NCI-H1930 (cell line): ENCODE results near the gene TCAP.
"Not testable (repeated sequence)": the region's sequence is repeated elsewhere in the genome, so short reads cannot be mapped to it uniquely, and the experiment has no call there.

ENCODE experiments used
- DNase-seq, 2 experiments: peaks; one replicate each; lab custom pipeline; 2025; lab: John Stamatoyannopoulos, UW

The TCAP gene

GRCh38 chr17:39705786-39706348 lies 40.7 kb downstream of the TCAP start:
- no peak for DNase-seq

- no peak for DNase-seq
These were observed 41.2 kb downstream of the TCAP start for GRCh38 chr17:39706383-39706782.

GRCh38 chr17:39706921-39707337 lies 41.8 kb downstream of the TCAP start:
- DNase-seq = no peak

- no peak for DNase-seq
These were observed 44.3 kb downstream of the TCAP start for GRCh38 chr17:39709319-39709997.

- DNase-seq = no peak
These were observed 45.1 kb downstream of the TCAP start for GRCh38 chr17:39709998-39710964.

- DNase-seq = not testable (repeated sequence)
These were observed 45.9 kb downstream of the TCAP start for GRCh38 chr17:39711071-39711470.

GRCh38 chr17:39711851-39712250 lies 46.7 kb downstream of the TCAP start:
- DNase-seq = no peak

- DNase-seq = no peak
These were observed 49.1 kb downstream of the TCAP start for GRCh38 chr17:39714234-39714633.

- no peak for DNase-seq
These were observed 50.4 kb downstream of the TCAP start for GRCh38 chr17:39715375-39716072.
